22Rv1 (cell line): ENCODE data around the gene ATG2B.

Experiments used
- CTCF ChIP-seq: fragments of 450-650 bp; IDR thresholded peaks from 2 replicates; pipeline ENCODE4 v1.5.1; 2017; ENCODE audit warnings: mild to moderate bottlenecking
- ZFX ChIP-seq: fragments of 450-650 bp; IDR thresholded peaks from 2 replicates; pipeline ENCODE4 v1.6.1; 2017; ENCODE audit warnings: antibody characterized with exemption, borderline replicate concordance

GRCh38 chr14:96265383-96266095 is 97.6 kb downstream of the ATG2B start:
- no peak for TF ChIP-seq CTCF
- TF ChIP-seq ZFX: no peak
